ENCODE data around the gene KIAA1143. TPM values are rescaled to one million over a fixed set of nuclear protein-coding genes. Genes with fewer than 3 reads are reported as not detected.

Gene KIAA1143
- 12.9 to 19.6 TPM (median 14.7 TPM) in 5 replicates for total RNA-seq (2022; extraction: Qiagen RNA extraction; ENCODE audit: low read depth)

GRCh38 chr3:44761424-44762169, at the start of gene KIAA1143, which contains the start of gene KIF15:
Gene KIAA1143 (minus strand): TSS chr3:44761619. CDS start chr3:44761602, 17 bp downstream.
Gene KIF15 (plus strand): TSS chr3:44761794. CDS start chr3:44761866, 72 bp downstream.

GRCh38 chr3:44729384-44729910, 32.0 kb downstream of the KIAA1143 start, which contains the start of gene ZNF501:
Gene ZNF501 (plus strand): TSS chr3:44729635. CDS start chr3:44734422, 4,787 bp downstream.

GRCh38 chr3:44712455-44713075, 48.9 kb downstream of the KIAA1143 start, which contains the start of gene ZNF502:
Gene ZNF502 (plus strand): TSS chr3:44712660. CDS start chr3:44720262, 7,602 bp downstream.

Other genes with a start within 250 kb of the KIAA1143 start
- not detected in 5 replicates for gene ZKSCAN7, start 206.4 kb downstream of the KIAA1143 start, total RNA-seq (2022; extraction: Qiagen RNA extraction; ENCODE audit: low read depth)
- gene ZNF660, start 176.7 kb downstream of the KIAA1143 start, total RNA-seq (2022; extraction: Qiagen RNA extraction; ENCODE audit: low read depth), result not detected in 5 replicates
- 0.90 to 2.1 TPM (median 1.9 TPM) in 5 replicates for gene ZNF197, start 136.6 kb downstream of the KIAA1143 start, total RNA-seq (2022; extraction: Qiagen RNA extraction; ENCODE audit: low read depth)
- 4.7 to 7.3 TPM (median 5.4 TPM) in 5 replicates for gene ZNF35, start 112.9 kb downstream of the KIAA1143 start, total RNA-seq (2022; extraction: Qiagen RNA extraction; ENCODE audit: low read depth)
- gene ZNF502, start 49.0 kb downstream of the KIAA1143 start, total RNA-seq (2022; extraction: Qiagen RNA extraction; ENCODE audit: low read depth), result 1.3 to 2.2 TPM (median 1.4 TPM) in 5 replicates
- gene ZNF501, start 32.0 kb downstream of the KIAA1143 start, total RNA-seq (2022; extraction: Qiagen RNA extraction; ENCODE audit: low read depth), result not detected in 5 replicates
- 8.0 to 12.3 TPM (median 9.3 TPM) in 5 replicates for gene KIF15, start 175 bp upstream of the KIAA1143 start, total RNA-seq (2022; extraction: Qiagen RNA extraction; ENCODE audit: low read depth)
- gene TMEM42, start 100.3 kb upstream of the KIAA1143 start, total RNA-seq (2022; extraction: Qiagen RNA extraction; ENCODE audit: low read depth), result 6.5 to 11.1 TPM (median 10.6 TPM) in 5 replicates
- gene TGM4, start 113.0 kb upstream of the KIAA1143 start, total RNA-seq (2022; extraction: Qiagen RNA extraction; ENCODE audit: low read depth), result 0.10 to 0.17 TPM in 2 of 5 replicates, not detected in the others
- gene ZDHHC3, start 214.6 kb upstream of the KIAA1143 start, total RNA-seq (2022; extraction: Qiagen RNA extraction; ENCODE audit: low read depth), result 35.4 to 41.7 TPM (median 38.3 TPM) in 5 replicates
- 43.0 to 50.3 TPM (median 48.4 TPM) in 5 replicates for gene EXOSC7, start 214.6 kb upstream of the KIAA1143 start, total RNA-seq (2022; extraction: Qiagen RNA extraction; ENCODE audit: low read depth)

Data from A549 treated with RU486 at 1 μM for 4 hours (cell line).